Progenitor cell of endocrine pancreas (in vitro differentiated cells): ENCODE results near the gene ATF7. TPM values are rescaled to one million over a fixed set of nuclear protein-coding genes. Genes with fewer than 3 reads are reported as not detected.
"Not testable (repeated sequence)": the region's sequence is repeated elsewhere in the genome, so short reads cannot be mapped to it uniquely, and the experiment has no call there.

Experiments used
- DNase-seq: peaks from one replicate; pipeline ENCODE4 v3.0.0; 2021; ENCODE audit warnings: low spot score; ENCODE audit not compliant: unreplicated experiment
- H3K27ac Mint-ChIP-seq: 2 replicates; pipeline ENCODE4 v1.8.0; 2021; ENCODE audit warnings: mild to moderate bottlenecking, moderate library complexity, mixed read lengths
- H3K27me3 Mint-ChIP-seq: 2 replicates; pipeline ENCODE4 v1.8.0; 2021; ENCODE audit warnings: mixed read lengths
- H3K36me3 Mint-ChIP-seq: 2 replicates; pipeline ENCODE4 v1.8.0; 2022; ENCODE audit warnings: mixed read lengths; ENCODE audit not compliant: insufficient read depth
- H3K4me1 Mint-ChIP-seq: 2 replicates; pipeline ENCODE4 v1.8.0; 2021; ENCODE audit warnings: low read depth, mixed read lengths
- H3K4me3 Mint-ChIP-seq: 2 replicates; pipeline ENCODE4 v1.8.0; 2021; ENCODE audit warnings: low read depth, mild to moderate bottlenecking, moderate library complexity, mixed read lengths
- H3K9me3 Mint-ChIP-seq: 2 replicates; pipeline ENCODE4 v1.8.0; 2021; ENCODE audit warnings: low read depth, mixed read lengths
- total RNA-seq: library from RNA; stranded (reverse); gene quantifications from 2 replicates; pipeline ENCODE4 v1.2.1, GENCODE V29; 2021
- TF ChIP-seq, protein P1 (sequence below): fragments of 200-600 bp; sonication (generic); IDR thresholded peaks from one replicate; pipeline ENCODE4 v1.5.0; 2021; ENCODE audit warnings: antibody characterized with exemption, mild to moderate bottlenecking; ENCODE audit not compliant: unreplicated experiment

ATF7 gene
- total RNA-seq, 1 donor from 2014 or later, result 51.7 TPM

DNA sequence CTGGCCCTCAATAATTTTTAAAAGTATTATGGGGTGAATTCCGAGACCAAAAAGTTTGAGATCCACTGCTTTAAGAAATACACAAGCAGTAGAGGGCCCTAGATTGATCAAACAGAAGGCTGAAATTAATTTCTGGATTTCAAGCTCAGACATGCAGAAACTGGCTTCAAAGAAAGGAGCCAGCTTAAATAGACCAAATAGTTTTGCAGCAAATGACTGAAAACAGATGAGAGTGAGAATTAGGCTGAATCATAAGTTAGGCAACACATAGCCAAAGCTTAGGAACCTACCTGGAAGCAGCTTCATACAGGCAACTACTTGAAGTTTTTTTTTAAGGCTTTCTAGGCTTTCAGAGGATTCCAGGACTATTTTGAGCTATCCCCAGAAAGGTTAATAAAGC is 12.4 kb downstream of the ATF7 start:
- Mint-ChIP-seq H3K9me3 (no peaks in the 10 kb centered on the region), H3K27me3 (no peaks in the 10 kb centered on the region), H3K36me3 (peaks cover 3% of the 10 kb centered on the region), H3K27ac (peak overlapping the region; percentile 7), H3K4me3 (no peak overlapping the region), H3K4me1 (no peaks in the 10 kb centered on the region)
- no peak for DNase-seq
- TF ChIP-seq, protein P1, sequence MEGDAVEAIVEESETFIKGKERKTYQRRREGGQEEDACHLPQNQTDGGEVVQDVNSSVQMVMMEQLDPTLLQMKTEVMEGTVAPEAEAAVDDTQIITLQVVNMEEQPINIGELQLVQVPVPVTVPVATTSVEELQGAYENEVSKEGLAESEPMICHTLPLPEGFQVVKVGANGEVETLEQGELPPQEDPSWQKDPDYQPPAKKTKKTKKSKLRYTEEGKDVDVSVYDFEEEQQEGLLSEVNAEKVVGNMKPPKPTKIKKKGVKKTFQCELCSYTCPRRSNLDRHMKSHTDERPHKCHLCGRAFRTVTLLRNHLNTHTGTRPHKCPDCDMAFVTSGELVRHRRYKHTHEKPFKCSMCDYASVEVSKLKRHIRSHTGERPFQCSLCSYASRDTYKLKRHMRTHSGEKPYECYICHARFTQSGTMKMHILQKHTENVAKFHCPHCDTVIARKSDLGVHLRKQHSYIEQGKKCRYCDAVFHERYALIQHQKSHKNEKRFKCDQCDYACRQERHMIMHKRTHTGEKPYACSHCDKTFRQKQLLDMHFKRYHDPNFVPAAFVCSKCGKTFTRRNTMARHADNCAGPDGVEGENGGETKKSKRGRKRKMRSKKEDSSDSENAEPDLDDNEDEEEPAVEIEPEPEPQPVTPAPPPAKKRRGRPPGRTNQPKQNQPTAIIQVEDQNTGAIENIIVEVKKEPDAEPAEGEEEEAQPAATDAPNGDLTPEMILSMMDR, result no peak

DNA sequence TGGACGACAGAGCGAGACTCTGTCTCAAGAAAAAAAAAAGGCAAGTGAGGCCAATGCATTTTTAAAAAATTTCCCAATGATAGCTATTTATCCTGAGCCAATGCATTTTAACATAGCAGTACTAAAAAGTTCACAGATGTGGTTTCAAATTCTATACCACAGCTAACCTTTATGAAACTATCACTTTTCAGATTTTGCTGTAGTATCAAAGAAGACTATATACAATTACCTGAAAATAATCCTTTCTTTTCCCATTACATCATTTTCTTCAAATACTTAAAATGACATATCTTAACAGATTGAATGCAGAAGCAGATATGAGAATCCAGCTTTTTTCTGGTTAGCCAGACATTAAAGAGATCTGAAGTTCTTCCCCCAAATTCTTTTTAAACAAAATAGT is 13.2 kb downstream of the ATF7 start:
- Mint-ChIP-seq H3K4me1 (no peaks in the 10 kb centered on the region), H3K36me3 (peaks cover 3% of the 10 kb centered on the region), H3K27me3 (no peaks in the 10 kb centered on the region), H3K9me3 (no peaks in the 10 kb centered on the region), H3K4me3 (no peak overlapping the region), H3K27ac (no peak overlapping the region)
- TF ChIP-seq, protein P1, result no peak
- no peak for DNase-seq

DNA sequence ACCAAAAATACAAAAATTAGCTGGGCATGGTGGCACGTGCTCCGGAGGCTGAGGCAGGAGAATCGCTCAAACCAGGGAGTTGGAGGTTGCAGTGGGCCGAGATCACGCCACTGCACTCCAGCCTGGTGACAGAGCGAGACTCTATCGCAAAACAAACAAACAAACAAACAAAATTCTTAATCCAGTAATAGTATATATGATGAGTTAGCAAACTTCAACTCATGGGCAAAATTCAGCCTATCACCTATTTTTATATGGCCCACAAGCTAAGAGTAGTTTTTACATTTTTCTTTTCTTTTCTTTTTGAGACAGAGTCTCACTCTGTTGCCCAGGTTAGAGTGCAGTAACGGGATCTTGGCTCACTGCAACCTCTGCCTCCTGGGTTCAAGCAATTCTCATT is 14.9 kb downstream of the ATF7 start:
- Mint-ChIP-seq H3K27me3 (no peaks in the 10 kb centered on the region), H3K27ac (no peak overlapping the region), H3K4me1 (no peaks in the 10 kb centered on the region), H3K36me3 (peaks cover 1% of the 10 kb centered on the region), H3K9me3 (no peaks in the 10 kb centered on the region), H3K4me3 (no peak overlapping the region)
- TF ChIP-seq, protein P1, result no peak
- no peak for DNase-seq

DNA sequence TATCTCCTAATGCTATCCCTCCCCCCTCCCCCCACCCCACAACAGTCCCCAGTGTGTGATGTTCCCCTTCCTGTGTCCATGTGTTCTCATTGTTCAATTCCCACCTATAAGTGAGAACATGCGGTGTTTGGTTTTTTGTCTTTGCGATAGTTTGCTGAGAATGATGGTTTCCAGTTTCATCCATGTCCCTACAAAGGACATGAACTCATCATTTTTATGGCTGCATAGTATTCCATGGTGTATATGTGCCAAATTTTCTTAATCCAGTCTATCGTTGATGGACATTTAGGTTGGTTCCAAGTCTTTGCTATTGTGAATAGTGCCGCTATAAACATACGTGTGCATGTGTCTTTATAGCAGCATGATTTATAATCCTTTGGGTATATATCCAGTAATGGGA is 19.5 kb downstream of the ATF7 start:
- not testable (repeated sequence) for H3K4me1 Mint-ChIP-seq, H3K36me3 Mint-ChIP-seq, H3K27me3 Mint-ChIP-seq, H3K27ac Mint-ChIP-seq, H3K9me3 Mint-ChIP-seq, H3K4me3 Mint-ChIP-seq, DNase-seq

DNA sequence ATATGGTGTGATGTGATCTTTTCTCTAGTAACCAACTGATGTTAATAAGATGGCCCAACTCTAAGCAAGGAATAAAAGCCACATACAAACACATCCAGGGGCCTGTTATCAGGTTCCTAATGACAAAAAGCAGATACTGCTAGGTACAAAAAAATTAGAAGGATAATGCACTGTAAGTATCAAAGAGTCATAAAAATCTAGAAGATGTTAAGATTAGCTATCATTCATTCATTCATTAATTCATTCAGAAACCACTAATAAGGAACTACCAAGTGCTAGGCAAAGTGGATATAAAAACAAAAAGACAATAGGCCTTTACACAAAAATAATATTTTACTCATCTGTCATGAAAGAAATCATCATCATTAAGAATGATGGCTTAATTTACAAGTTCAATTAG is 21.6 kb downstream of the ATF7 start:
- no peak for DNase-seq
- TF ChIP-seq, protein P1, result no peak
- H3K27ac Mint-ChIP-seq, result no peak overlapping the region
- peaks cover 6% of the 10 kb centered on the region for H3K36me3 Mint-ChIP-seq
- H3K4me1 Mint-ChIP-seq, result peaks cover 2% of the 10 kb centered on the region
- H3K4me3 Mint-ChIP-seq, result no peak overlapping the region
- H3K27me3 Mint-ChIP-seq, result no peaks in the 10 kb centered on the region
- no peaks in the 10 kb centered on the region for H3K9me3 Mint-ChIP-seq

DNA sequence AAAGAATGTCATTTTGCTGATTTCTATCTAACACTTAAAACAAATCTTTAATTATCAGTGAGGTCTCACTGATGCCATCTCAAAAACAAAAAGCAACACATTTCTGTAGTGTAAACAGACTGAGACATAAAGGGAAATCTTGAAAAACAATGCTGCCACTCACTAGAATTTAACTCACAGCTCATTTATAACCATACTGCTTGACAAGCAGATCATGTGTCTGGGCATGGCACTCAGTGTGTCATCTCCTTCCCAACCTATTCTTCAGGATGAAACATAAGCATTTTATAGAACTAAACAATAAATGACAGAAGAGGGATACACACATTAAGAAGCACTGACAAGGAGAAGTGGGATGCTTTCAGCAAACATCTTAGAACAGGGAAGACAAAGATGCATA is 22.4 kb downstream of the ATF7 start:
- Mint-ChIP-seq H3K36me3 (peaks cover 7% of the 10 kb centered on the region), H3K27me3 (no peaks in the 10 kb centered on the region), H3K4me3 (no peak overlapping the region), H3K9me3 (no peaks in the 10 kb centered on the region), H3K4me1 (peaks cover 2% of the 10 kb centered on the region), H3K27ac (no peak overlapping the region)
- no peak for DNase-seq
- TF ChIP-seq, protein P1, result no peak
